ENCODE measurements around the gene TAAR8. TPM values are rescaled to one million over a fixed set of nuclear protein-coding genes. Genes with fewer than 3 reads are reported as not detected.

TAAR8 gene
- total and polyA plus RNA-seq, 2 of the 13 experiments (the other 11 are each of a cell fraction or from before 2014, with no cell fraction given) = 0.07 TPM; not detected in 1

GRCh38 chr6:132512638-132513632, 39.5 kb upstream of the TAAR8 start, which contains the start of gene STX7 (continued):
- TF ChIP-seq SALL1 (CRISPR knock-in tag; IDR thresholded peaks at IDR 0.05) = peak; percentile 93
- TF ChIP-seq CENPX (CRISPR knock-in tag; IDR thresholded peaks at IDR 0.05) = no peak
- peak; percentile 90 for TF ChIP-seq THAP7 (CRISPR knock-in tag; IDR thresholded peaks at IDR 0.05)
- no peak for TF ChIP-seq HNF1A (IDR thresholded peaks at IDR 0.05; ENCODE audit: low read depth)
- no peak; the same call in 1 of the 2 replicates for TF ChIP-seq HNF1A (CRISPR knock-in tag; IDR thresholded peaks at IDR 0.05; ENCODE audit: borderline replicate concordance)
- TF ChIP-seq ZNF678 (CRISPR knock-in tag; IDR thresholded peaks at IDR 0.05) = peak; percentile 86; the same call in 1 of the 2 replicates
- TF ChIP-seq ZNF710 (CRISPR knock-in tag; IDR thresholded peaks at IDR 0.05; ENCODE audit: borderline replicate concordance) = peak; percentile 92; the same call in 1 of the 2 replicates
- TF ChIP-seq ZNF75D (CRISPR knock-in tag; IDR thresholded peaks at IDR 0.05; ENCODE audit: borderline replicate concordance) = no peak
- TF ChIP-seq NR0B2 (CRISPR knock-in tag; IDR thresholded peaks at IDR 0.05) = peak; percentile 89; the same call in 1 of the 2 replicates
- TF ChIP-seq ZNF629 (CRISPR knock-in tag; conservative IDR thresholded peaks at IDR 0.05) = no peak; the same call in 1 of the 2 replicates
- TF ChIP-seq SPEN (CRISPR knock-in tag; IDR thresholded peaks at IDR 0.05; ENCODE audit: low read depth) = peak; percentile 83
- TF ChIP-seq ZFY (CRISPR knock-in tag; IDR thresholded peaks at IDR 0.05) = peak; percentile 94
- peak; percentile 85 for TF ChIP-seq MEIS1 (CRISPR knock-in tag; IDR thresholded peaks at IDR 0.05; ENCODE audit: borderline replicate concordance)

Measured in HepG2 (cell line).